GM19452 (cell line): ENCODE measurements around the gene MCC.

Source experiments
- ATAC-seq: cut with Tn5 transposase; IDR thresholded peaks from one replicate; pipeline ENCODE4 v1.9.1; 2021; ENCODE audit not compliant: unreplicated experiment

Gene MCC

GRCh38 chr5:113122053-113122452, 366.2 kb downstream of the MCC start:
- no peak for ATAC-seq

GRCh38 chr5:113119246-113119924, 368.9 kb downstream of the MCC start:
- ATAC-seq, result no peak

- no peak for ATAC-seq
Measured at GRCh38 chr5:113118765-113119164, 369.5 kb downstream of the MCC start.

GRCh38 chr5:113118298-113118697, 370.0 kb downstream of the MCC start:
- no peak for ATAC-seq

- ATAC-seq, result no peak
Measured at GRCh38 chr5:113117543-113118115, 370.6 kb downstream of the MCC start.

GRCh38 chr5:113115956-113116355, 372.3 kb downstream of the MCC start:
- no peak for ATAC-seq

GRCh38 chr5:113115061-113115460, 373.2 kb downstream of the MCC start:
- no peak for ATAC-seq

GRCh38 chr5:113114559-113114958, 373.7 kb downstream of the MCC start:
- ATAC-seq, result no peak

- ATAC-seq, result no peak
Measured at GRCh38 chr5:113112435-113112834, 375.8 kb downstream of the MCC start.

- ATAC-seq, result no peak
Measured at GRCh38 chr5:113110117-113110516, 378.1 kb downstream of the MCC start.

- ATAC-seq, result no peak
Measured at GRCh38 chr5:113109344-113109743, 378.9 kb downstream of the MCC start.

GRCh38 chr5:113108485-113108884, 379.8 kb downstream of the MCC start:
- no peak for ATAC-seq

- no peak for ATAC-seq
Measured at GRCh38 chr5:113106821-113107220, 381.4 kb downstream of the MCC start.

GRCh38 chr5:113105693-113106280, 382.5 kb downstream of the MCC start:
- no peak for ATAC-seq

GRCh38 chr5:113103330-113103729, 384.9 kb downstream of the MCC start:
- no peak for ATAC-seq

- ATAC-seq, result no peak
Measured at GRCh38 chr5:113102121-113102531, 386.1 kb downstream of the MCC start.

- no peak for ATAC-seq
Measured at GRCh38 chr5:113100981-113101380, 387.3 kb downstream of the MCC start.

- ATAC-seq, result no peak
Measured at GRCh38 chr5:113099822-113100221, 388.4 kb downstream of the MCC start.

- no peak for ATAC-seq
Measured at GRCh38 chr5:113098378-113098777, 389.9 kb downstream of the MCC start.

GRCh38 chr5:113095831-113096230, 392.4 kb downstream of the MCC start:
- no peak for ATAC-seq

- no peak for ATAC-seq
Measured at GRCh38 chr5:113093558-113093957, 394.7 kb downstream of the MCC start.

- ATAC-seq, result no peak
Measured at GRCh38 chr5:113092683-113093082, 395.6 kb downstream of the MCC start.

- ATAC-seq, result no peak
Measured at GRCh38 chr5:113091622-113092021, 396.6 kb downstream of the MCC start.
